ENCODE measurements around the gene UBE2L3. TPM values are rescaled to one million over a fixed set of nuclear protein-coding genes. Genes with fewer than 3 reads are reported as not detected.

The UBE2L3 gene
- total and polyA plus RNA-seq, 10 of the 15 experiments (the other 5 are each of a cell fraction or from before 2014, with no cell fraction given), result 55.7 to 168 (median 113) TPM

GRCh38 chr22:21632931-21633330, 65.4 kb downstream of the UBE2L3 start (continued):
- TF ChIP-seq CEBPZ (IDR thresholded peaks at IDR 0.05; ENCODE audit: low read depth, low read length), result no peak
- TF ChIP-seq NR2F1 (conservative IDR thresholded peaks at IDR 0.05), result no peak
- no peak for TF ChIP-seq EZH2 (IDR thresholded peaks at IDR 0.05; ENCODE audit: borderline replicate concordance, control insufficient read depth, low read depth, low read length)

GRCh38 chr22:21633481-21633880, 66.0 kb downstream of the UBE2L3 start:
- H3K9me3 ChIP-seq (replicated peaks; ENCODE audit: control insufficient read depth, insufficient read depth, low read length), result no peaks in the 10 kb centered on the region
- TF ChIP-seq CREM (IDR thresholded peaks at IDR 0.05; ENCODE audit: low read depth), result no peak
- TF ChIP-seq BMI1 (IDR thresholded peaks at IDR 0.05; ENCODE audit: borderline replicate concordance), result no peak
- no peak for TF ChIP-seq HDAC2 (IDR thresholded peaks at IDR 0.05)
- TF ChIP-seq PAX8 (IDR thresholded peaks at IDR 0.05), result no peak
- no peak for TF ChIP-seq EGR1 (IDR thresholded peaks at IDR 0.05; ENCODE audit: borderline replicate concordance in 1 of 2, low read depth in 2 of 2, low read length in 2 of 2)
- CTCF ChIA-PET, result no interaction called here
- BruUV-seq (replicated peaks), result no TSS peak
- SMC1A ChIA-PET (ENCODE audit: uncharacterized antibody, unreplicated experiment), result interaction anchor here (1.5 kb wide), 1 partner anchor 9 kb away, joined by 3 read pairs; no protein-coding TSS in a partner anchor
- H4K20me1 ChIP-seq (ENCODE audit: control insufficient read depth, insufficient read depth), result no peaks in the 10 kb centered on the region
- ATAC-seq (no peak), DNase-seq (ENCODE audit: low read depth, low spot score) (no peak), FAIRE-seq (no peak)
- intact Hi-C loops (cut with micrococcal nuclease; ENCODE audit: unreplicated experiment) (no loop called here), in situ Hi-C loops (cut with MboI) (no loop called here)
- H3K4me2 ChIP-seq (ENCODE audit: control insufficient read depth, insufficient read depth), result no peak overlapping the region
- 68% methylated on average over 4 of the region's 4 CpGs for WGBS (ENCODE audit: insufficient coverage, insufficient replicate concordance, low lambda C conversion rate, missing lambda C conversion rate)
- RAD21 ChIA-PET (ENCODE audit: unreplicated experiment), result interaction anchor here (1.1 kb wide), 1 partner anchor 13 kb away, joined by 3 read pairs; no protein-coding TSS in a partner anchor
- H3K4me3 ChIP-seq, result no peak overlapping the region
- H3K36me3 ChIP-seq (ENCODE audit: control insufficient read depth in 2 of 2, insufficient read depth in 2 of 2, low read length in 1 of 2), result no peaks in the 10 kb centered on the region
- peaks cover 4% of the 10 kb centered on the region; the same call in 1 of the 2 replicates for H3K4me1 ChIP-seq (ENCODE audit: control insufficient read depth, insufficient read depth, low read length)
- POLR2A ChIA-PET, result no interaction called here
- no peaks in the 10 kb centered on the region for H3K27me3 ChIP-seq (replicated peaks in 1 of 2; ENCODE audit: control insufficient read depth in 2 of 2, insufficient read depth in 2 of 2, low read length in 1 of 2)
- H2AFZ ChIP-seq (ENCODE audit: control insufficient read depth, low read depth, low read length), result no peak overlapping the region
- no peak overlapping the region for H3K27ac ChIP-seq (ENCODE audit: control insufficient read depth, insufficient read depth)
- no peak overlapping the region for H3K9ac ChIP-seq (ENCODE audit: control insufficient read depth, insufficient read depth, low read length)
- peaks cover 14% of the 10 kb centered on the region for H3K79me2 ChIP-seq (ENCODE audit: control insufficient read depth, insufficient read depth, low read length)
